HEK293 (cell line): Measurements from ENCODE around the gene TRIM46.

ENCODE experiments used
- BCL11A ChIP-seq: fragments of 450-650 bp; formaldehyde crosslinking; IDR thresholded peaks from 2 replicates; pipeline ENCODE4 v1.5.1; 2016; ENCODE audit warnings: low read depth, missing biosample characterization, missing genetic modification characterization
- FEZF1 ChIP-seq: fragments of 450-650 bp; formaldehyde crosslinking; IDR thresholded peaks from 2 replicates; pipeline ENCODE4 v1.5.1; 2016; ENCODE audit warnings: missing biosample characterization, missing genetic modification characterization
- GLI4 ChIP-seq: fragments of 450-650 bp; formaldehyde crosslinking; IDR thresholded peaks from 2 replicates; pipeline ENCODE4 v1.5.1; 2016; ENCODE audit warnings: missing biosample characterization, missing genetic modification characterization
- GLIS2 ChIP-seq: fragments of 450-650 bp; formaldehyde crosslinking; IDR thresholded peaks from 2 replicates; pipeline ENCODE4 v1.5.1; 2016; ENCODE audit warnings: missing biosample characterization, missing genetic modification characterization
- IKZF3 ChIP-seq: fragments of 450-650 bp; IDR thresholded peaks from 2 replicates; pipeline ENCODE4 v1.5.0; 2018; ENCODE audit warnings: missing biosample characterization, mild to moderate bottlenecking, missing genetic modification characterization, moderate library complexity
- KLF16 ChIP-seq: fragments of 450-650 bp; formaldehyde crosslinking; IDR thresholded peaks from 2 replicates; pipeline ENCODE4 v1.5.1; 2017; ENCODE audit warnings: missing biosample characterization, missing genetic modification characterization
- MEIS1 ChIP-seq: sonication (generic); formaldehyde crosslinking; IDR thresholded peaks from 2 replicates; pipeline ENCODE4 v1.8.1; 2022; ENCODE audit warnings: missing genetic modification reagents, mild to moderate bottlenecking, borderline replicate concordance
- OSR2 ChIP-seq: fragments of 450-650 bp; formaldehyde crosslinking; IDR thresholded peaks from 2 replicates; pipeline ENCODE4 v1.5.1; 2016; ENCODE audit warnings: missing biosample characterization, missing genetic modification characterization
- REPIN1 ChIP-seq: fragments of 450-650 bp; formaldehyde crosslinking; IDR thresholded peaks from 2 replicates; pipeline ENCODE4 v1.5.1; 2017; ENCODE audit warnings: missing biosample characterization, missing genetic modification characterization, low read depth
- SCRT2 ChIP-seq: fragments of 450-650 bp; formaldehyde crosslinking; IDR thresholded peaks from 2 replicates; pipeline ENCODE4 v1.5.1; 2016; ENCODE audit warnings: missing biosample characterization, missing genetic modification characterization
- TRIM28 ChIP-seq: IDR thresholded peaks from 2 replicates; pipeline ENCODE4 v1.6.1; 2011; ENCODE audit warnings: low read length, control low read depth, borderline replicate concordance
- WT1 ChIP-seq: fragments of 450-650 bp; formaldehyde crosslinking; IDR thresholded peaks from 2 replicates; pipeline ENCODE4 v1.5.1; 2016; ENCODE audit warnings: missing biosample characterization, missing genetic modification characterization
- ZNF138 ChIP-seq: fragments of 450-650 bp; formaldehyde crosslinking; IDR thresholded peaks from 2 replicates; pipeline ENCODE4 v1.5.1; 2016; ENCODE audit warnings: missing biosample characterization, missing genetic modification characterization, borderline replicate concordance
- ZNF202 ChIP-seq: fragments of 450-650 bp; formaldehyde crosslinking; IDR thresholded peaks from 2 replicates; pipeline ENCODE4 v1.5.1; 2016; ENCODE audit warnings: missing biosample characterization, missing genetic modification characterization, borderline replicate concordance
- ZNF24 ChIP-seq: fragments of 450-650 bp; formaldehyde crosslinking; IDR thresholded peaks from 2 replicates; pipeline ENCODE4 v1.5.1; 2016; ENCODE audit warnings: missing biosample characterization, missing genetic modification characterization
- ZNF248 ChIP-seq: fragments of 450-650 bp; formaldehyde crosslinking; IDR thresholded peaks from 2 replicates; pipeline ENCODE4 v1.5.1; 2017; ENCODE audit warnings: missing biosample characterization, missing genetic modification characterization
- ZNF274 ChIP-seq, 2 experiments: fragments of 200-500 bp in 1 of 2; fragments of 450-650 bp in 1 of 2; sonication (Bioruptor generic) in 1 of 2; formaldehyde crosslinking in 1 of 2; IDR thresholded peaks; 2 replicates each; pipeline versions ENCODE4 v1.5.1 to v1.6.1; 2014 to 2016; ENCODE audit warnings: borderline replicate concordance in 1 of 2, inconsistent platforms in 1 of 2, low read length in 1 of 2, missing biosample characterization in 1 of 2, missing genetic modification characterization in 1 of 2
- ZNF324 ChIP-seq: fragments of 450-650 bp; formaldehyde crosslinking; IDR thresholded peaks from 2 replicates; pipeline ENCODE4 v1.5.1; 2016; ENCODE audit warnings: missing biosample characterization, missing genetic modification characterization
- ZNF37A ChIP-seq: fragments of 450-650 bp; IDR thresholded peaks from 2 replicates; pipeline ENCODE4 v1.5.1; 2018; ENCODE audit warnings: missing biosample characterization, missing genetic modification characterization
- ZNF394 ChIP-seq: fragments of 450-650 bp; formaldehyde crosslinking; IDR thresholded peaks from 2 replicates; pipeline ENCODE4 v1.5.1; 2016; ENCODE audit warnings: missing biosample characterization, missing genetic modification characterization, mild to moderate bottlenecking, moderate library complexity, borderline replicate concordance
- ZNF473 ChIP-seq: fragments of 450-650 bp; formaldehyde crosslinking; IDR thresholded peaks from 2 replicates; pipeline ENCODE4 v1.5.1; 2017; ENCODE audit warnings: missing biosample characterization, missing genetic modification characterization
- ZNF610 ChIP-seq: fragments of 450-650 bp; formaldehyde crosslinking; IDR thresholded peaks from 2 replicates; pipeline ENCODE4 v1.5.1; 2016; ENCODE audit warnings: missing biosample characterization, missing genetic modification characterization, borderline replicate concordance
- ZNF626 ChIP-seq: fragments of 450-650 bp; sonication (Bioruptor Pico); formaldehyde crosslinking; IDR thresholded peaks from 2 replicates; pipeline ENCODE4 v1.5.1; 2018; ENCODE audit warnings: missing biosample characterization, missing genetic modification characterization, inconsistent platforms
- ZNF658 ChIP-seq: fragments of 450-650 bp; formaldehyde crosslinking; IDR thresholded peaks from 2 replicates; pipeline ENCODE4; 2016; ENCODE audit warnings: missing biosample characterization, missing genetic modification characterization
- ZNF837 ChIP-seq: fragments of 450-650 bp; formaldehyde crosslinking; IDR thresholded peaks from 2 replicates; pipeline ENCODE4 v1.5.1; 2016; ENCODE audit warnings: missing biosample characterization, missing genetic modification characterization
- ZSCAN16 ChIP-seq: fragments of 450-650 bp; formaldehyde crosslinking; IDR thresholded peaks from 2 replicates; pipeline ENCODE4 v1.5.1; 2016; ENCODE audit warnings: missing biosample characterization, missing genetic modification characterization
- TF ChIP-seq, protein P1 (sequence below): fragments of 450-650 bp; formaldehyde crosslinking; IDR thresholded peaks from 2 replicates; pipeline ENCODE4 v1.5.1; 2016; ENCODE audit warnings: missing biosample characterization, missing genetic modification characterization
- TF ChIP-seq, protein P2 (sequence below): fragments of 450-650 bp; formaldehyde crosslinking; IDR thresholded peaks from 2 replicates; pipeline ENCODE4 v1.5.1; 2016; ENCODE audit warnings: missing biosample characterization, missing genetic modification characterization
- TF ChIP-seq, protein P3 (sequence below): fragments of 450-650 bp; formaldehyde crosslinking; IDR thresholded peaks from 2 replicates; pipeline ENCODE4 v1.5.1; 2016; ENCODE audit warnings: missing biosample characterization, missing genetic modification characterization
- TF ChIP-seq, protein P4 (sequence below): fragments of 450-650 bp; formaldehyde crosslinking; IDR thresholded peaks from 2 replicates; pipeline ENCODE4 v1.5.1; 2016; ENCODE audit warnings: missing biosample characterization, missing genetic modification characterization
- TF ChIP-seq, protein P5 (sequence below): IDR thresholded peaks from 2 replicates; pipeline ENCODE4 v1.6.1; 2011; ENCODE audit warnings: mild to moderate bottlenecking, low read depth, low read length, borderline replicate concordance

Gene TRIM46

DNA sequence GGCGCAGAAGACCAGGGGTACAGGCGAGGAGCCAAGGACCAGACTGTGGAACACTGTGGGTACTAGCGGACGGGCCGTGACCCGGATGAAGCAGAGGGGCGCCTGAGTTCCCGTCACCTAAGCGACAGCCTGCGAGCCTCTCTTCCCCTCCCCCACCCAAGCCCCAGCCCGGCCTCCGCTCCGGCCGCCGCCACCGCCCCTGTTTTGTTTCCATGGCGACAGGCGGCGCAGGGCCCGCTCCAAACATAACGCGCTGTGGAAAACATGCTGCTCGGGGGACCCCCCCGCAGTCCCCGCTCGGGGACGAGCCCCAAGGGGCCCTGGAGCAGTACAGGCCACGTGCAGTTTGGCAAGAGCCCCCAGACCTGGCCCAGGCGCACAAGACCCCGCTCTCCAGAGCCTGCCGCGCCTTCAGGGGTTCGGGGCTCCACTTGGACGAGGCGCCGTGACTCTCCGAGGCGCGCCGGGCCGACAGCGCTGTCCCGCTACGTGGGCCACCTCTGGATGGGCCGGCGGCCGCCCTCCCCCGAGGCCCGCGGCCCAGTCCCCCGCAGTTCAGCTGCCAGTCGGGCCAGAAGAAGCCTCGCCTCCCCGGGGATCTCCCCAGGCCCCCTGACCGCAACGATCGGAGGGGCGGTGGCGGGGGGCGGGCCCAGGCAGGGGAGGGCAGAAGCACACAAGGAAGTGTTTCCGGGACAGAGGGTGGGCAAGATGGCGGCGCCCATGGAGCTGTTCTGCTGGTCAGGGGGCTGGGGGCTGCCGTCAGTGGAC lies 35.1 kb downstream of the TRIM46 start, which contains the start of gene MTX1 (continued):
- TF ChIP-seq ZNF324 (peak; percentile 43; the same call in 1 of the 2 replicates), ZNF24 (tag by site-specific recombination) (0 out of 2 replicates have a peak, but pooled peaks have one; percentile 25), BCL11A (tag by site-specific recombination) (peak; percentile 48), ZNF248 (tag by site-specific recombination) (no peak), ZNF138 (tag by site-specific recombination) (no peak), ZNF626 (tag by site-specific recombination) (no peak), SCRT2 (tag by site-specific recombination) (no peak), KLF16 (tag by site-specific recombination) (peak; percentile 77), WT1 (tag by site-specific recombination) (no peak; the same call in 1 of the 2 replicates), ZNF394 (tag by site-specific recombination) (no peak; the same call in 1 of the 2 replicates), ZSCAN16 (tag by site-specific recombination) (no peak), OSR2 (tag by site-specific recombination) (peak; percentile 6; the same call in 1 of the 2 replicates), TRIM28 (0 out of 2 replicates have a peak, but pooled peaks have one; percentile 20), ZNF274 (IDR thresholded peaks at IDR 0.05; ENCODE audit: low read length) (no peak), ZNF274 (tag by site-specific recombination; IDR thresholded peaks at IDR 0.05; ENCODE audit: borderline replicate concordance) (no peak), GLIS2 (tag by site-specific recombination) (peak; percentile 99), IKZF3 (tag by site-specific recombination) (peak; percentile 43), REPIN1 (tag by site-specific recombination) (no peak), ZNF658 (tag by site-specific recombination) (no peak), FEZF1 (no peak), MEIS1 (CRISPR knock-in tag) (no peak), ZNF202 (tag by site-specific recombination) (no peak), ZNF473 (tag by site-specific recombination) (no peak), ZNF837 (tag by site-specific recombination) (no peak), GLI4 (no peak), ZNF610 (tag by site-specific recombination) (no peak), ZNF37A (tag by site-specific recombination) (no peak)
- TF ChIP-seq, protein P1, sequence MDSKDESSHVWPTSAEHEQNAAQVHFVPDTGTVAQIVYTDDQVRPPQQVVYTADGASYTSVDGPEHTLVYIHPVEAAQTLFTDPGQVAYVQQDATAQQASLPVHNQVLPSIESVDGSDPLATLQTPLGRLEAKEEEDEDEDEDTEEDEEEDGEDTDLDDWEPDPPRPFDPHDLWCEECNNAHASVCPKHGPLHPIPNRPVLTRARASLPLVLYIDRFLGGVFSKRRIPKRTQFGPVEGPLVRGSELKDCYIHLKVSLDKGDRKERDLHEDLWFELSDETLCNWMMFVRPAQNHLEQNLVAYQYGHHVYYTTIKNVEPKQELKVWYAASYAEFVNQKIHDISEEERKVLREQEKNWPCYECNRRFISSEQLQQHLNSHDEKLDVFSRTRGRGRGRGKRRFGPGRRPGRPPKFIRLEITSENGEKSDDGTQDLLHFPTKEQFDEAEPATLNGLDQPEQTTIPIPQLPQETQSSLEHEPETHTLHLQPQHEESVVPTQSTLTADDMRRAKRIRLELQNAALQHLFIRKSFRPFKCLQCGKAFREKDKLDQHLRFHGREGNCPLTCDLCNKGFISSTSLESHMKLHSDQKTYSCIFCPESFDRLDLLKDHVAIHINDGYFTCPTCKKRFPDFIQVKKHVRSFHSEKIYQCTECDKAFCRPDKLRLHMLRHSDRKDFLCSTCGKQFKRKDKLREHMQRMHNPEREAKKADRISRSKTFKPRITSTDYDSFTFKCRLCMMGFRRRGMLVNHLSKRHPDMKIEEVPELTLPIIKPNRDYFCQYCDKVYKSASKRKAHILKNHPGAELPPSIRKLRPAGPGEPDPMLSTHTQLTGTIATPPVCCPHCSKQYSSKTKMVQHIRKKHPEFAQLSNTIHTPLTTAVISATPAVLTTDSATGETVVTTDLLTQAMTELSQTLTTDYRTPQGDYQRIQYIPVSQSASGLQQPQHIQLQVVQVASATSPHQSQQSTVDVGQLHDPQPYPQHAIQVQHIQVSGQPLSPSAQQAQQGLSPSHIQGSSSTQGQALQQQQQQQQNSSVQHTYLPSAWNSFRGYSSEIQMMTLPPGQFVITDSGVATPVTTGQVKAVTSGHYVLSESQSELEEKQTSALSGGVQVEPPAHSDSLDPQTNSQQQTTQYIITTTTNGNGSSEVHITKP: peak; percentile 50
- TF ChIP-seq, protein P2, sequence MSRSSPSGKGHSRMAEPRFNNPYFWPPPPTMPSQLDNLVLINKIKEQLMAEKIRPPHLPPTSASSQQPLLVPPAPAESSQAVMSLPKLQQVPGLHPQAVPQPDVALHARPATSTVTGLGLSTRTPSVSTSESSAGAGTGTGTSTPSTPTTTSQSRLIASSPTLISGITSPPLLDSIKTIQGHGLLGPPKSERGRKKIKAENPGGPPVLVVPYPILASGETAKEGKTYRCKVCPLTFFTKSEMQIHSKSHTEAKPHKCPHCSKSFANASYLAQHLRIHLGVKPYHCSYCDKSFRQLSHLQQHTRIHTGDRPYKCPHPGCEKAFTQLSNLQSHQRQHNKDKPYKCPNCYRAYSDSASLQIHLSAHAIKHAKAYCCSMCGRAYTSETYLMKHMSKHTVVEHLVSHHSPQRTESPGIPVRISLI: no peak
- TF ChIP-seq, protein P3, sequence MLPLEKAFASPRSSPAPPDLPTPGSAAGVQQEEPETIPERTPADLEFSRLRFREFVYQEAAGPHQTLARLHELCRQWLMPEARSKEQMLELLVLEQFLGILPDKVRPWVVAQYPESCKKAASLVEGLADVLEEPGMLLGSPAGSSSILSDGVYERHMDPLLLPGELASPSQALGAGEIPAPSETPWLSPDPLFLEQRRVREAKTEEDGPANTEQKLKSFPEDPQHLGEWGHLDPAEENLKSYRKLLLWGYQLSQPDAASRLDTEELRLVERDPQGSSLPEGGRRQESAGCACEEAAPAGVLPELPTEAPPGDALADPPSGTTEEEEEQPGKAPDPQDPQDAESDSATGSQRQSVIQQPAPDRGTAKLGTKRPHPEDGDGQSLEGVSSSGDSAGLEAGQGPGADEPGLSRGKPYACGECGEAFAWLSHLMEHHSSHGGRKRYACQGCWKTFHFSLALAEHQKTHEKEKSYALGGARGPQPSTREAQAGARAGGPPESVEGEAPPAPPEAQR (tag by site-specific recombination): no peak
- TF ChIP-seq, protein P4, sequence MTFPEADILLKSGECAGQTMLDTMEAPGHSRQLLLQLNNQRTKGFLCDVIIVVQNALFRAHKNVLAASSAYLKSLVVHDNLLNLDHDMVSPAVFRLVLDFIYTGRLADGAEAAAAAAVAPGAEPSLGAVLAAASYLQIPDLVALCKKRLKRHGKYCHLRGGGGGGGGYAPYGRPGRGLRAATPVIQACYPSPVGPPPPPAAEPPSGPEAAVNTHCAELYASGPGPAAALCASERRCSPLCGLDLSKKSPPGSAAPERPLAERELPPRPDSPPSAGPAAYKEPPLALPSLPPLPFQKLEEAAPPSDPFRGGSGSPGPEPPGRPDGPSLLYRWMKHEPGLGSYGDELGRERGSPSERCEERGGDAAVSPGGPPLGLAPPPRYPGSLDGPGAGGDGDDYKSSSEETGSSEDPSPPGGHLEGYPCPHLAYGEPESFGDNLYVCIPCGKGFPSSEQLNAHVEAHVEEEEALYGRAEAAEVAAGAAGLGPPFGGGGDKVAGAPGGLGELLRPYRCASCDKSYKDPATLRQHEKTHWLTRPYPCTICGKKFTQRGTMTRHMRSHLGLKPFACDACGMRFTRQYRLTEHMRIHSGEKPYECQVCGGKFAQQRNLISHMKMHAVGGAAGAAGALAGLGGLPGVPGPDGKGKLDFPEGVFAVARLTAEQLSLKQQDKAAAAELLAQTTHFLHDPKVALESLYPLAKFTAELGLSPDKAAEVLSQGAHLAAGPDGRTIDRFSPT (tag by site-specific recombination): no peak
- TF ChIP-seq, protein P5, sequence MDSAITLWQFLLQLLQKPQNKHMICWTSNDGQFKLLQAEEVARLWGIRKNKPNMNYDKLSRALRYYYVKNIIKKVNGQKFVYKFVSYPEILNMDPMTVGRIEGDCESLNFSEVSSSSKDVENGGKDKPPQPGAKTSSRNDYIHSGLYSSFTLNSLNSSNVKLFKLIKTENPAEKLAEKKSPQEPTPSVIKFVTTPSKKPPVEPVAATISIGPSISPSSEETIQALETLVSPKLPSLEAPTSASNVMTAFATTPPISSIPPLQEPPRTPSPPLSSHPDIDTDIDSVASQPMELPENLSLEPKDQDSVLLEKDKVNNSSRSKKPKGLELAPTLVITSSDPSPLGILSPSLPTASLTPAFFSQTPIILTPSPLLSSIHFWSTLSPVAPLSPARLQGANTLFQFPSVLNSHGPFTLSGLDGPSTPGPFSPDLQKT: no peak
